LNCaP clone FGC (cell line): ENCODE measurements around the gene HDAC3.

Experiments
- DNase-seq: peaks from one replicate; pipeline ENCODE4 v3.0.0-alpha.2; 2011; ENCODE audit warnings: low read depth
- H3K4me3 ChIP-seq: 2 replicates; pipeline ENCODE4 v1.5.1; 2011; ENCODE audit warnings: mild to moderate bottlenecking, low read depth, low read length, control low read depth
- TF ChIP-seq, protein P1 (sequence below): IDR thresholded peaks from 2 replicates; pipeline ENCODE4 v1.5.1; 2012; ENCODE audit warnings: mild to moderate bottlenecking; ENCODE audit not compliant: control insufficient read depth, insufficient read depth; ENCODE audit errors: extremely low read depth

The HDAC3 gene

DNA sequence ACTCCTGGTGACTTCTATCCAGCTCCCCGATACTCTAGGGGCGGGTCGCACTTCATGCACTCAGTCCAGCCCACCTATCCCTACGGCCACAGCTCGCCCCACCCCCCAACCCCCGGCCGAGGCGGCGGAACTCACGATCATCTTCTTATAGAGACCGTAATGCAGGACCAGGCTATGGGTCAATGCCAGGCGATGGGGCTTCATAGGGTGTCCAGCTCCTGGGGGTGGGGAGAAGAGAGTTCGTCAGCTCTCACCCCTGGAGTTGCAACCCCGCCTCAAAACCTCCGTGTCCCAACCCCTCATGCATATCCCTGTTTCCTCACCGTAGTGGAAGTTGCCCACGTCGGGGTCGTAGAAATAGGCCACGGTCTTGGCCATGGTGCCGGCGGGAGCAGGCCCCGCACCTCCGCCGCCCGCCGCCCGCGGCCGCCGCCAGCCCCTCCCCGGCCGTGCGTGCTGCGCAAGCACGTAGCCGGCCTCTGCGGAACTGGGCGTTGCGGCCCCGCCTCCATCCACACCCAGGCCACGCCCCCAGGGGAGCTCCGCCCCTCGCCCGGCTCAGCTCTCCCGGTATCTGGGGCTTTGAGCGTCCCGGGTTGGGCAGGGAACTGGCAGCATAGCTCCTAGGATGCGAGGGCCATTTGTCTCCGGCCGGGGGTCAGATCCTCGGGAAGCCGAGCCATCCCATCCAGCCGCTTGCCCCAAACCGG lies at the start of gene HDAC3, which contains the start of gene RELL2:
TSS of gene HDAC3 (minus strand) at position 437 of the 710 bp plus-strand sequence. CDS start at position 378, 59 bp downstream.
TSS of gene RELL2 (plus strand) at position 585 of the 710 bp plus-strand sequence. CDS start 1,229 bp downstream, outside the sequence.
- DNase-seq: no peak
- peak within 1 kb of the TSS; percentile 94 for H3K4me3 ChIP-seq
- TF ChIP-seq, protein P1, sequence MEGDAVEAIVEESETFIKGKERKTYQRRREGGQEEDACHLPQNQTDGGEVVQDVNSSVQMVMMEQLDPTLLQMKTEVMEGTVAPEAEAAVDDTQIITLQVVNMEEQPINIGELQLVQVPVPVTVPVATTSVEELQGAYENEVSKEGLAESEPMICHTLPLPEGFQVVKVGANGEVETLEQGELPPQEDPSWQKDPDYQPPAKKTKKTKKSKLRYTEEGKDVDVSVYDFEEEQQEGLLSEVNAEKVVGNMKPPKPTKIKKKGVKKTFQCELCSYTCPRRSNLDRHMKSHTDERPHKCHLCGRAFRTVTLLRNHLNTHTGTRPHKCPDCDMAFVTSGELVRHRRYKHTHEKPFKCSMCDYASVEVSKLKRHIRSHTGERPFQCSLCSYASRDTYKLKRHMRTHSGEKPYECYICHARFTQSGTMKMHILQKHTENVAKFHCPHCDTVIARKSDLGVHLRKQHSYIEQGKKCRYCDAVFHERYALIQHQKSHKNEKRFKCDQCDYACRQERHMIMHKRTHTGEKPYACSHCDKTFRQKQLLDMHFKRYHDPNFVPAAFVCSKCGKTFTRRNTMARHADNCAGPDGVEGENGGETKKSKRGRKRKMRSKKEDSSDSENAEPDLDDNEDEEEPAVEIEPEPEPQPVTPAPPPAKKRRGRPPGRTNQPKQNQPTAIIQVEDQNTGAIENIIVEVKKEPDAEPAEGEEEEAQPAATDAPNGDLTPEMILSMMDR: no peak

DNA sequence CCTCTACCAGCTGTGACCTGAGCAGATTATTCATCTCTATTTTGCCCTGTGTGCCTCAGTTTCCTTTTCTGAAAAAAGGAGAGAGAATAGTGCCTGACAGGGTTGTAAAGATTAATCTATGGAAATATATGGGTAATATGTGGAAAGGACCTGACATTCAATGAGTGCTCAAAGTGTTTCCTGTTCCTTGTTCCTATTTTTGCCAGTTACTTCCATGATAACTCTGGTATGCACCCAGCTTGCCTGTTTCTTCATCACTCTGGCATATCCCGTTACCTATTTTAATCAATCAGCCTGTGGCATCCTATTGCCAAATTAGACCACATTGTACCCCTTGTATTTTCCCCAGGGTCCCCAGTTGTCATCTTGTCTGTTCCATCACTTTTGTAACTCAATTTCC lies 48.9 kb upstream of the HDAC3 start:
- no peak overlapping the region for H3K4me3 ChIP-seq
- DNase-seq: no peak
- TF ChIP-seq, protein P1: no peak

DNA sequence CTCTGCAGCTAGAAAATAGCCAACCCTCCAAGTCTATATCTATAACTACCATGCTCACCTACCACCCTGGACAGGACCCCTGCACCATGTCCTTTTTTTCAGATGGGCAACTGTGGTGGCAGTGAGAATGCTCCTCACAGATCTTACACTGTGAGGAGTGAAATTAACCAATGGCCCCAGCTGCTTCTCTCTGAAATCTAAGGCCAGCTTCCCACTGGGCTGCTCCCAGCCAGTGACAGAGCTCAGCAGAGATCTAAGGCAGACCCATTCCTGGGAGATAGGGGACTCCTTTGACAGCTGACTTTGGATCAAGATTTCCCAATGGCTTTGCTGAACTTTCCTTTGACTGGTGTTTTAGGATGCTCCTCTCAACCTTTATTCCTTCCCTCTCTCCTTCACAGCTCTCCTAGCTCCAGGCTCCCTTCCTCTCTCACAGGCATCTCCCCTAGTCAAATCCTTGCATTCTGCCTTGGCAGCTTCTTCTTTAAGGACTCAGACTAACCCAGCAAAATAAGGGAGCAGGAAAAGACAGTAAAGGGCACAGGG lies 47.0 kb upstream of the HDAC3 start:
- DNase-seq: no peak
- TF ChIP-seq, protein P1: no peak
- H3K4me3 ChIP-seq: no peak overlapping the region

DNA sequence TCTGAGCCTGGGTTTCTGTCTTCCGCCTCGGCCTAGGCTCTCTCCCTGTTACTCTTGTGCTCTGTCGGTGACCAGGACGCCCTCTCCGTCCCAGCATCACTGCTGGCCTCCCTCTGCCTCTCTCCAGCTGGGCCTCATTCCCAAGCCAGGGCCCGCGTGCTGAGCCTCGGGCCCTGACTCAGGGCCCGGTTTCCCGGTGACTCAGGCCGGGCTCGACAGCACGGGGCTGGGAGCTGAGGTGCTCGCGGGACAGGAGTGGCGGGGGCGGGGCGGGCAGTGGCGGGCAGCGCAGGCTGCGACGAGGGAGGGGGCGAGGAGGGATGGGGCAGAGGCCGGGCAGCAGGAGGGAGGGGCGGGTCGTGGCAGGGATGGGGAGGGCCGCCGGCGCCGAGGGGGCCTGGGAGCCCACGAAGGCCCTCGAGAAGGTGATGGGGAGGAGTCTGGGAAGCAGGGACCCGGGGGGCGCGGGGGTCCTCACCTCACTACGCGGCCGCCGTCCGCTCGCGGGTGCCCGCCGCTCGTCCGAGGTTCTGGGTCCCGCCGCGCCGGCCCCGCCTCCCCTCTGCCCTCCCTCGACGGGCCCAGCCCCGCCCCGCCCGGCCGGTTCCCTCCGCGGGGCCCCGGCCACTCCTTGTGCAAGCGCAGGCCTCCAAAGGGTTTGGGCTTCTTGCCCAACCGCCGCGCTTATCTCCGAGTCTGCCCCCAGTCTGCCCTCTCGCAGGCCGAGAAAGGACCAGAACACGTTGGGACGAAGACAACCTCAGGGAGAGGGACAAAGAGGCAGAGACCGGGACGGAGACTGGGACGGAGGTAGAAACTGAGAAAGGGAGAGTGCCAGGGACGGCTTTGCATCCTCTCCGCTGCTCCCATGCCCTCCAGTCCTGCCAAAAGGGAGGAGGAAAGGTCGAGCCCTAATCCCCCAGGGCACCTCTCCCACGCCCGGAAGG lies 45.3 kb upstream of the HDAC3 start, which contains the start of gene ARAP3:
TSS of gene ARAP3 (minus strand) at position 536 of the 947 bp plus-strand sequence. CDS start 1,744 bp downstream, outside the sequence.
- no peak within 1 kb of the TSS for H3K4me3 ChIP-seq
- DNase-seq: no peak
- TF ChIP-seq, protein P1: no peak

DNA sequence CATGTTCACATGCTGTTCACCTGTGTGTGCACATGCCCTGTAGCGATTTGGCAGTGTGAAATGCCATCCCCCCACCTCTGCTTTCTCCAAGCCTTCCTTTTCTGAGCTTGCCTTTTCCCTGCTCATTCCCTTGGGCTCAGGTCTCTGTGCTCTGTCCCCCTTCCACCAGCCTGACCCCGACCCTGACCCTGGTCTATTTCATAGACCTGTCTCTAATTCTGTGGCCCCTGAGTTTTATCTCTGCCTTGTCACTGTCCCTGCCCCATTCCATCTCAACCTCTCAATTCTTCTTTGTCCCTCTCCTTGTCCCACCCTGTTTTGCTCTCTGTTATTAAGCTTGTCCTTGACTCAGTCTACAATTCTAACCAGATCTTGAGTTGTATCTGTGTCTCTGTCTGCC lies 44.6 kb upstream of the HDAC3 start:
- H3K4me3 ChIP-seq: no peak overlapping the region
- TF ChIP-seq, protein P1: no peak
- DNase-seq: no peak

GRCh38 chr5:141680751-141681201 lies 44.1 kb upstream of the HDAC3 start:
- no peak for DNase-seq
- H3K4me3 ChIP-seq: no peak overlapping the region

More at GRCh38 chr5:141680751-141681201, 44.1 kb upstream of the HDAC3 start:
- TF ChIP-seq, protein P1: no peak
